Psoas muscle (tissue), 8 donors: ENCODE measurements around the gene MYO7A. TPM values are rescaled to one million over a fixed set of nuclear protein-coding genes. Genes with fewer than 3 reads are reported as not detected.

Source experiments
- ATAC-seq, 4 donors: fragments of 200-7000 bp; cut with Tn5 transposase; one replicate each; pipeline ENCODE4 v1.9.1; 2020; ENCODE audit warnings: moderate library complexity in 3 of 4, mild to moderate bottlenecking in 2 of 4
- DNase-seq, 2 donors: peaks; one replicate each; pipeline ENCODE4 v3.0.0-alpha.2; 2020
- H3K27ac ChIP-seq: fragments of 200-600 bp; one replicate; pipeline ENCODE4 v1.8.0; 2022
- H3K27me3 ChIP-seq, 3 donors: fragments of 200-600 bp in 1 of 3; one replicate each; pipeline versions ENCODE4 v1.6.1 to v1.8.0; 2013 to 2022; ENCODE audit warnings: low read length in 2 of 3, mild to moderate bottlenecking in 2 of 3, moderate library complexity in 1 of 3; ENCODE audit not compliant: insufficient read depth in 3 of 3
- H3K36me3 ChIP-seq, 2 donors: fragments of 200-600 bp in 1 of 2; one replicate each; pipeline versions ENCODE4 v1.6.1 to v1.8.0; 2013 to 2022; ENCODE audit warnings: low read depth in 1 of 2, mild to moderate bottlenecking in 1 of 2, moderate library complexity in 1 of 2; ENCODE audit not compliant: insufficient read depth in 1 of 2
- H3K4me1 ChIP-seq: fragments of 200-600 bp; one replicate; pipeline ENCODE4 v1.8.0; 2022
- H3K4me3 ChIP-seq: fragments of 200-600 bp; one replicate; pipeline ENCODE4 v1.8.0; 2022; ENCODE audit warnings: mild to moderate bottlenecking
- H3K9me3 ChIP-seq: fragments of 200-600 bp; one replicate; pipeline ENCODE4 v1.8.0; 2022
- WGBS, 3 donors: extraction: QIAGEN DNeasy Blood & Tissue Kit; methylation state at CpG; one replicate each; pipeline versions ENCODE4 v1.1.6 to v1.1.7; 2013; 5-methylcytosine and 5-hydroxymethylcytosine counted together
- intact Hi-C, 2 donors: fragments of 100-400 bp; cut with DNase I; formaldehyde crosslinking; loops; one replicate each; pipeline versions ENCODE4 v1.11.0 to v1.14.2; 2022
- polyA plus RNA-seq, 3 donors: library from polyadenylated mRNA; stranded (reverse); fragments of 200-250 nt; gene quantifications; one replicate each; pipeline ENCODE4 v1.2.3, GENCODE V29; 2013
- total RNA-seq, 4 donors: library from RNA; stranded (reverse); fragmentation: NEBNext Ultra II Directional in 2 of 4; extraction: Animal tissue kit (Norgen Biotek cat#: 25700) in 2 of 4; gene quantifications; one replicate each; pipeline versions ENCODE4 v1.2.1 to v1.2.4, GENCODE V29; 2021 to 2023
- TF ChIP-seq, protein P1 (sequence below): fragments of 200-600 bp; IDR thresholded peaks from one replicate; pipeline ENCODE4 v1.8.0; 2022; ENCODE audit warnings: antibody characterized with exemption
- donor health status: healthy with polysubstance abuse.
- donor health status: DM: no; HTN: no; CAD: no; lungs with moderate emphysema.
- donor health status: Bipolar disorder and iron deficiency.
- donor health status: healthy.
- donor health status: DM: yes; HTN: yes; CAD: no.
- donor health status: DM: no; HTN: no; CAD: no.
- donor health status: DM: no; HTN: no; CAD: no.
- donor health status: DM: yes; HTN: yes; CAD: no.

MYO7A gene
- total and polyA plus RNA-seq, 7 donors: 0.62 to 3.0 (median 2.3) TPM

DNA sequence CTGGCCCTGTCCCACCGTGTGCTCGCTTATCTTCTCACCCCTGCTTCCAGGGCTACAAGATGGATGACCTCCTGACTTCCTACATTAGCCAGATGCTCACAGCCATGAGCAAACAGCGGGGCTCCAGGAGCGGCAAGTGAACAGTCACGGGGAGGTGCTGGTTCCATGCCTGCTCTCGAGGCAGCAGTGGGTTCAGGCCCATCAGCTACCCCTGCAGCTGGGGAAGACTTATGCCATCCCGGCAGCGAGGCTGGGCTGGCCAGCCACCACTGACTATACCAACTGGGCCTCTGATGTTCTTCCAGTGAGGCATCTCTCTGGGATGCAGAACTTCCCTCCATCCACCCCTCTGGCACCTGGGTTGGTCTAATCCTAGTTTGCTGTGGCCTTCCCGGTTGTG, 86.5 kb downstream of the MYO7A start:
- TF ChIP-seq, protein P1, sequence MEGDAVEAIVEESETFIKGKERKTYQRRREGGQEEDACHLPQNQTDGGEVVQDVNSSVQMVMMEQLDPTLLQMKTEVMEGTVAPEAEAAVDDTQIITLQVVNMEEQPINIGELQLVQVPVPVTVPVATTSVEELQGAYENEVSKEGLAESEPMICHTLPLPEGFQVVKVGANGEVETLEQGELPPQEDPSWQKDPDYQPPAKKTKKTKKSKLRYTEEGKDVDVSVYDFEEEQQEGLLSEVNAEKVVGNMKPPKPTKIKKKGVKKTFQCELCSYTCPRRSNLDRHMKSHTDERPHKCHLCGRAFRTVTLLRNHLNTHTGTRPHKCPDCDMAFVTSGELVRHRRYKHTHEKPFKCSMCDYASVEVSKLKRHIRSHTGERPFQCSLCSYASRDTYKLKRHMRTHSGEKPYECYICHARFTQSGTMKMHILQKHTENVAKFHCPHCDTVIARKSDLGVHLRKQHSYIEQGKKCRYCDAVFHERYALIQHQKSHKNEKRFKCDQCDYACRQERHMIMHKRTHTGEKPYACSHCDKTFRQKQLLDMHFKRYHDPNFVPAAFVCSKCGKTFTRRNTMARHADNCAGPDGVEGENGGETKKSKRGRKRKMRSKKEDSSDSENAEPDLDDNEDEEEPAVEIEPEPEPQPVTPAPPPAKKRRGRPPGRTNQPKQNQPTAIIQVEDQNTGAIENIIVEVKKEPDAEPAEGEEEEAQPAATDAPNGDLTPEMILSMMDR: no peak
- 85 to 89% (median 89%) methylated on average over 9 of the region's 9 CpGs for WGBS, 3 donors

DNA sequence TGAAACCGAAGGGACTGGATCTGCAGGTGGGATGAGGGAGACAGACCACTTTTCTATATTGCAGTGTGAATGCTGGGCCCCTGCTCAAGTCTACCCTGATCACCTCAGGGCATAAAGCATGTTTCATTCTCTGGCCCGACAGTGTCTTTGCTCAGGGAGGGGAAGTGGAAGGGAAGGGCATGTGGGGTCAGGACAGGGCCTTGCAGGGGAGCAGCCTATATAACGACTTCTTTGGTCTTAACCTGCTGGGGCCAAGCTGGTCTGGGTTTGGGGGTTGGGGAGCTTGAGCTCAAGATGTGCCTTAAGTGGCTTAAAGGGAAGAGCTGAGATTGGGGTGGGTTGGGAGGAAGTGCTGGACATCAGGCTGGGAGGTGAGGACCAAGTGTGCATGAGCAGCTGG, 87.1 kb downstream of the MYO7A start:
- Histone ChIP-seq H3K36me3 (no peaks in the 10 kb centered on the region), H3K27ac (no peak overlapping the region), H3K4me3 (no peak overlapping the region), H3K4me1 (no peaks in the 10 kb centered on the region), H3K9me3 (no peaks in the 10 kb centered on the region), H3K27me3 (no peaks in the 10 kb centered on the region)
- ATAC-seq (no peak), DNase-seq (no peak)
- intact Hi-C loops: no loop called here
- 78 to 80% (median 80%) methylated on average over 3 of the region's 3 CpGs for WGBS, 3 donors
- TF ChIP-seq, protein P1: no peak

More for the DNA sequence above, 86.5 kb downstream of the MYO7A start:
- no peak for ATAC-seq
- Histone ChIP-seq H3K4me1 (no peaks in the 10 kb centered on the region), H3K9me3 (no peaks in the 10 kb centered on the region), H3K4me3 (no peak overlapping the region), H3K27me3 (no peaks in the 10 kb centered on the region), H3K36me3 (no peaks in the 10 kb centered on the region), H3K27ac (no peak overlapping the region)
- intact Hi-C loops: no loop called here
- no peak for DNase-seq

DNA sequence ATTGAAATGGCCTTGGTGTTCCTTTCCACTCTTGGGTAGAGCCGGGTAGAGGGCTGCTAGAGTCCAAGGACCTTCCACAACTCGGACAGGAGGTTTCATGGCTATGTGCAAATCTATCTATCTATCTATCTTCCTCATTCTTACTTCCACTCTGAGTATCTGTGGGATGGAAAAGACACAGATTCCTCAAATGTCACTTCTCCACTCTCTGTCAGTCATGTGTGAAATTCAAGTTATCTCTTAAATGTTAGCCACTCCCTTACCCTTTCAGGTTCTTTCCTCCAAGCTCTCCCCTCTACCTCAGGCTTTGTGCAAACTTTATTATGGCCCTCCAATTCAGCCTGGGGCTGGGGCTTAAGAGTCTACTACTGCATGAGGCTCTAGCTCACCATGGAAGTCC, 89.1 kb downstream of the MYO7A start:
- TF ChIP-seq, protein P1: no peak
- WGBS, 3 donors: 71 to 92% (median 85%) methylated on average over 2 of the region's 2 CpGs

DNA sequence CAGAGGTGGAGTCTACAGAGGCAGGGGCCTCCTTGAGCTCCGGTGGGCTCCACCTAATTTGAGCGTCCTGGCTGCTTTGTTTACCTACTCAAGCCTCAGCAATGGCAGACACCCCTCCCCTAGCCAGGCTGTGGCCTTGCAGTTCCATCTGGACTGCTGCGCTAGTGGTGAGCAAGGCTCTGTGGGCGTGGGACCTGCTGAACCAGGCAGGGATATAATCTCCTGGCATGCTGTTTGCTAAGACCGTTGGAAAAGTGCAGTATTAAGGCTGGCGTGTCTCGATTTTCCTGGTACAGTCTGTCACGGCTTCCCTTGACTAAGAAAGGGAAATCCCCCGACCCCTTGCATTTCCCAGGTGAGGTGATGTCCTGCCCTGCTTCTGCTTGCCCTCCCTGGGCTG, 95.8 kb downstream of the MYO7A start:
- H3K36me3 ChIP-seq: no peaks in the 10 kb centered on the region
- TF ChIP-seq, protein P1: no peak
- no peak for ATAC-seq
- H3K4me3 ChIP-seq: no peak overlapping the region
- H3K9me3 ChIP-seq: no peaks in the 10 kb centered on the region
- H3K27ac ChIP-seq: no peak overlapping the region
- no peak for DNase-seq
- H3K27me3 ChIP-seq: no peaks in the 10 kb centered on the region
- intact Hi-C loops: no loop called here
- 72 to 76% (median 74%) methylated on average over 9 of the region's 9 CpGs for WGBS, 3 donors
- no peaks in the 10 kb centered on the region for H3K4me1 ChIP-seq

More for the DNA sequence above, 89.1 kb downstream of the MYO7A start:
- Histone ChIP-seq H3K4me1 (no peaks in the 10 kb centered on the region), H3K4me3 (no peak overlapping the region), H3K27me3 (no peaks in the 10 kb centered on the region), H3K9me3 (no peaks in the 10 kb centered on the region), H3K36me3 (no peaks in the 10 kb centered on the region), H3K27ac (no peak overlapping the region)
- intact Hi-C loops: no loop called here
- no peak for ATAC-seq
- no peak for DNase-seq

DNA sequence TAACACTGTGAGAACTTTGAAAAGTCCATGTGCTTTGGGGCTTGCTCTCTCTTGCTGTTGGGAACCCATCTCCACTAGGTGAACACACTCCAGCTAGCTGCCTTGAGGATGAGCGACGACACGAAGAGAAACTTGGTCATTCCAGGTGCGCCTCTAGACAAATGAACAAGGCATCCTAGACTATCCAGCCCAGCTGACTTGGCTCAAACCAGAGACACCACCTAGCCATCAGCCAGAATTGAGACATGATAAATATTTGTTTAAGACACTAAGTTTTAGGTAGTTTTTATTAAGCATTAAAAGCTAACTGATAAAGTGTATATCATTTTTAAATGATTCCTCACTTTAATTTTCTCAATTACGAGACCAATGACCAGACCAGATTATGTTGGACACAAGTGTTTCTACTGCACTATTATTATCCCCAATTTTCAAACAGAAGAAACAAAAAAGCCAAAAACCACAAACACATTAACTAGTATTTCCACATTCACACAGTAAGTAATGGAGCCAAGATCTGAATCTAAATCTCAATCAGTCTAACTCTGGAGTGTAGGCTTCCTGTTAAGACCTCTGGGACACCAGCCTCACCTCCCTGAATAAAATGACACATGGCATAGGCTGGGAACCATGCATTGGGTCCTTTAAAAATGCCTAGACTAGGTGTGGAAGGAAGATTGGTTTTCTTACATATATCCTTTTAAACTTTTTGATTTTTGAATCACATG, 103.0 kb downstream of the MYO7A start:
- no peak overlapping the region for H3K4me3 ChIP-seq
- WGBS, 3 donors: 89 to 94% (median 94%) methylated on average over 5 of the region's 5 CpGs
- TF ChIP-seq, protein P1: no peak

More for the DNA sequence above, 103.0 kb downstream of the MYO7A start:
- ATAC-seq (no peak), DNase-seq (no peak)
- Histone ChIP-seq H3K27ac (no peak overlapping the region), H3K27me3 (no peaks in the 10 kb centered on the region), H3K36me3 (no peaks in the 10 kb centered on the region), H3K4me1 (no peaks in the 10 kb centered on the region), H3K9me3 (no peaks in the 10 kb centered on the region)
- intact Hi-C loops: no loop called here
